GM18873 (cell line): ENCODE data around the gene CFHR2.
"Not testable (repeated sequence)": the region's sequence is repeated elsewhere in the genome, so short reads cannot be mapped to it uniquely, and the experiment has no call there.

Experiments used
- ATAC-seq: cut with Tn5 transposase; IDR thresholded peaks from one replicate; pipeline ENCODE4 v1.9.1; 2021; ENCODE audit warnings: mild to moderate bottlenecking, moderate library complexity, moderate number of reproducible peaks; ENCODE audit not compliant: unreplicated experiment, low FRiP score

The CFHR2 gene

DNA sequence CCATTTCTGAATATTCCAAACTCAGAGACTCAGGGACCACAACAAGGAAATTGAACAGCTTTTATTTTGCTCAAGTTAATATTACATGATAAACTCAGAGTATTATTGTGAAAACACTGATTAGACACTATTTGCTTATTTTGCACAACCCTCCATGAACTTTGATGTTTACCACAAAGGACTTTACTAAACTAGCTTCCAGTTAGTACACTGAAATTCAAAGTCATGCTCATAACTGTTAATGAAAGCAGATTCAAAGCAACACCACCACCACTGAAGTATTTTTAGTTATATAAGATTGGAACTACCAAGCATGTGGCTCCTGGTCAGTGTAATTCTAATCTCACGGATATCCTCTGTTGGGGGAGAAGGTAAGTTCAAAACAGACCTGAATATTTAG lies at the start of gene CFHR2:
Gene CFHR2, plus strand, starts transcription at position 171 of the 400 bp plus-strand sequence. Its CDS starts 143 bp downstream, at position 314.
- not testable (repeated sequence) for ATAC-seq

GRCh38 chr1:196896355-196896754 lies 47.2 kb upstream of the CFHR2 start:
- ATAC-seq: no peak

GRCh38 chr1:196897158-196897828 lies 46.2 kb upstream of the CFHR2 start:
- ATAC-seq: no peak

DNA sequence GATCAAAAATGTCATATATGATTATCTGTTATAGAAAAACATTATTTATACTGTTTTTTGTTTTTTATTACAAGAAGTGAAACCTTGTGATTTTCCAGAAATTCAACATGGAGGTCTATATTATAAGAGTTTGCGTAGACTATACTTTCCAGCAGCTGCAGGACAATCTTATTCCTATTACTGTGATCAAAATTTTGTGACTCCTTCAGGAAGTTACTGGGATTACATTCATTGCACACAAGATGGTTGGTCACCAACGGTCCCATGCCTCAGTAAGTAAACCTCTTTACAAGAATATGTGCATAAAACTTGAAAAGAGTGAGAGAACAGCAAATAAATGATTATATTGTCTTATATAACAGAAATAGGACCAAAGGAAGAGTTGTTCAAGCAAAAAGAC lies 41.2 kb upstream of the CFHR2 start:
- ATAC-seq: no peak

DNA sequence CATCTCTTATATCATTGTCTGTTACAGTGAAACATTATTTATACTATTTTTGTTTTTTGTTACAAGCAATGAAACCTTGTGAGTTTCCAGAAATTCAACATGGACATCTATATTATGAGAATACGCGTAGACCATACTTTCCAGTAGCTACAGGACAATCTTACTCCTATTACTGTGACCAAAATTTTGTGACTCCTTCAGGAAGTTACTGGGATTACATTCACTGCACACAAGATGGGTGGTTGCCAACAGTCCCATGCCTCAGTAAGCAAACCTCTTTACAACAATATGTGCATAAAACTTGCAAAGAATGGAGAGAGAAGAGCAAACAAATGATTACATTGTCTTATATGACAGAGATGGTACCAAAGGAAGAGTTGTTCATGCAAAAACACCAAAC lies 33.3 kb upstream of the CFHR2 start:
- ATAC-seq: no peak

- ATAC-seq: not testable (repeated sequence)
Observed at GRCh38 chr1:196912283-196912682, 31.3 kb upstream of the CFHR2 start.

- ATAC-seq: not testable (repeated sequence)
Observed at GRCh38 chr1:196926839-196927238, 16.7 kb upstream of the CFHR2 start.

DNA sequence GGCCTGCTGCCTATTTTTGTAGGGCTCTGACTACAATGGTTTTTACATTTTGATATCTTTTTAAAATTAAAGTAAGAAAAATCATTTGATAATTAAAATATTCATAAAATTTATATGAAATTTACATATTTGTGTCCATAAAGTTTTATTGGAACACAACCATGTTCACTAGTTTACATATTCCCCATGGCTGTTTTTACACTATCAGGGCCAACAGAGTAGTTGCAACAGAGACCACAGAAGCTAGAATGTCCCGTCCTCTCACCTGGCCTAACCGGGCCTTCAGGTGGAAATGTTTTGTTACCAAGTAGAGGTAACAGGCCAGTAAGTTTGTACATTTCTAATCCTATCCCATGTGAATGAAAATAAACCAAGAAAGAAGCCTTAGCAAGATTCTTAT lies 10.7 kb upstream of the CFHR2 start:
- not testable (repeated sequence) for ATAC-seq

DNA sequence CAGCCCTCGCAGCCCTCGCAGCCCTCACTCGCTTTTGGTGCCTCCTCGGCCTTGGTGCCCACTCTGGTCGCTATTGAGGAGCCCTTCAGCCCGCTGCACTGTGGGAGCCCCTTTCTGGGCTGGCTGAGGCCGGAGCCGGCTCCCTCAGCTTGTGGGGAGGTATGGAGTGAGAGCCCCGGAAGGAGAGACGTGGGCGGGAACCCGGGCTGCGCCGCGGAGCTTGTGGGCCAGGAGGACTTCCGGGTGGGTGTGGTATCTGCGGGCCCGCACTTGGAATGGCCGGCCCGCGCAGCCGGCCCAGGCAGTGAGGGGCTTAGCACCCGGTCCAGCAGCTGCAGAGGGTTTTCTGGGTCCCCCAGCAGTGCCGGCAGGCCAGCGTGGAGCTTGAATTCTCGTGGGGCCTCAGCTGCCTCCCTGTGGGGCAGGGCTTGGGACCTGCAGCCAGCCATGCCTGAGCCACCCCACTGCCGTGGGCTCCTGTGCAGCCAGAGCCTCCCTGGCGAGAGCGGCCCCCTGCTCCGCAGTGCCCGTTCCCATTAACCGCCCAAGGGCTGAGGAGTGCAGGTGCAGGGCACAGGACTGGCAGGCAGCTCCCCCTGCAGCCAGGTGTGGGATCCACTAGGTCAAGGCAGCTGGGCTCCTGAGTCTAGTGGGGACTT lies 9.9 kb upstream of the CFHR2 start:
- no peak for ATAC-seq

GRCh38 chr1:196941474-196941873 lies 2.1 kb upstream of the CFHR2 start:
- ATAC-seq: not testable (repeated sequence)

DNA sequence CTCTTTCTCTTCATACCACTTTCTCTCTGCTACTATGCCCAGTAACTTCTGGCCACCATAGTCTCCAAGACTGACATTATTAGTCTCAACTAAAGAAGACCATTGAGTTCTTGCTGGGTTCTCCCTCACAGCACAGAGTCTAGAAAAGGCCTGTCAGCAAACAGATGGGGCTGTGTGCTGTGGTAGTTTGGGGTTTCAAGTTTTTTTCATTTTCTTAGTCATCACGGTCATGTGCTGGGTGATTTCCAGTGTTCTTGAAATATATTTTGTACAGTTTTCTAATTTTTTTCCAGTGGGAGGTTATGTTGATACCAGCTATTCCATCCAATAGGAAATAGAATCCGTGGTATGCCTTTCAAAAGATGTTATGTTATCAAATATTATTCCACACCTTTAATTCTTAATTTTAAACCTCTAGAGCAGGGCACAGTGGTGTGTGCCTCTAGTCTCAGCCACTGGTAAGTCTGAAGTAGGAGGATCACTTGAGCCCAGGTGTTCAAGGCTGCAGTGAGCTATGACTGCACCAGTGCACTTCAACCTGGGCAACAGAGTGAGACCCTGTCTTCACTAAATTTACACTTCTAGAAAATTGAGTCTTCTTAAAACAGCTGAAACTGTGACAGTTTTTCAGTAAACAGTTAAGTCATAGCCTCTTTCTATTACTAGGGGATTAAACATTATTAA lies 8.3 kb downstream of the CFHR2 start:
- ATAC-seq: peak; percentile 88

DNA sequence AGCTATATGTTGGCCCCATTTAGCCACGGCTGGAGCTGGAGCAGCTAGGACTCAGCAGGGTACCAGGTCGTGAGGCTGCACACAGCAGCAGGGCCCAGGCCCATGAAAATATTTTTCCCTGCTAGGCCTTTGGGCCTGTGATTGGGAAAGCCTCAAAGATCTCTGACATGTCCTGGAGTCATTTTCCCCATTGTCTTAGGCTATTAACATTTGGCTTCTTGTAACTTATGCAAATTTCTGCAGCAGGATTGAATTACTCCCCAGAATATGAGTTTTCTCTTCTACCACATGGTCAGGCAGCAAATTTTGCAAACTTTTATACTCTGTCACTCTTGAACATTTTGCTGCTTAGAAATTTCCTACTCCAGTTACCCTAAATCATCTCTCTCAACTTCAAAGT lies 11.2 kb downstream of the CFHR2 start:
- ATAC-seq: no peak

DNA sequence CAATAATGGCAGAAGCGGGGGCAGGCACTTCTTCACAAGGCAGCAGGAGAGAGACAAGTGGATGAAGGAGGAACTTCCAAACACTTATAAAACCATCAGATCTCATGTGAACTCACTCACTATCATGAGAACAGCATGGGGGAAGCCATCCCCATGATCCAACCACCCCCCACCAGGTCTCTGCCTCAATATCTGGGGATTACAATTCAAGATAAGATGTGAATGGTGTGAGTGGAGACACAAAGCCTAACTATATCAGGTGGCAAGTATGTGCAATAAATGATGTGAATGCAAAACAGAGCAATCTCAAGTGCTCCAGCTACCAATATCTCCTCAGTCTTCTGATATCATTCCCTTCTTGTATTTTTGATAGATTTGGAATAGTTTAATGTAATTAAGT lies 12.4 kb downstream of the CFHR2 start:
- no peak for ATAC-seq

DNA sequence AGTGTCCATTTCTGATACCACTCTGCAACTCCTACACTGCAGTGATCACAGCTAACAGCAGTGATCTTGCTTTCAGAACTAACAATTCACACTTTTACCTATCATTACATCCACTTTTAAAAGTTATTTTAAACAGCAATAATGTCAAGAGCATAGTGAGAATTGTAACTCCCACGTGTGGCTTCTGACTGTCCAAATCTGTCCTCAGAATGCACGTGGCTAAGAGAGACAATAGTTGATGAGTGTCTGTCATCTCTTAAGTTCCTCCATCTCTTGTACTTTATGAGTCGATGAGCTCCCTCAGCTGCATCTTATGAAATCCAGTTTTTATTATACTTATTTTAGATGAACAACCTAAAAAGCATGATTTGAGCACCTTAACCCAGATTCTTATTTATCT lies 17.3 kb downstream of the CFHR2 start:
- ATAC-seq: no peak

DNA sequence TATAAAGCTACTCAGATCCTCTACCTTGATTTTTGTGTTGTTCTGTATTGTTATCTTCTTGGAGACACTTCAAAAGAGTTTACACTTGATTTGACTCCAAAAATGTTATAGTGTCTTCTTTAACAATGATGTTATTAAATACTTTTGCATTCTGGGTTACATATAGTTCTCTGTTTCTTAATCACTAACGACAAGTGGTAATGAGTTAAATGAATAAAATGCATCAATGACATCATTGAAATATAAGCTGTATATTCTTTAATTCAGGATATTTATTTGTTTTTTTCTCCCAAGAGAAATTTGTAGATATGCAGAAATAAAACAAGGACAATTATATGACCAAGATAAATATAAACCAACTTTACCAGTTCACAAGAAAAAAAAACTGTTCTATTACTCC lies 26.6 kb downstream of the CFHR2 start:
- ATAC-seq: no peak

DNA sequence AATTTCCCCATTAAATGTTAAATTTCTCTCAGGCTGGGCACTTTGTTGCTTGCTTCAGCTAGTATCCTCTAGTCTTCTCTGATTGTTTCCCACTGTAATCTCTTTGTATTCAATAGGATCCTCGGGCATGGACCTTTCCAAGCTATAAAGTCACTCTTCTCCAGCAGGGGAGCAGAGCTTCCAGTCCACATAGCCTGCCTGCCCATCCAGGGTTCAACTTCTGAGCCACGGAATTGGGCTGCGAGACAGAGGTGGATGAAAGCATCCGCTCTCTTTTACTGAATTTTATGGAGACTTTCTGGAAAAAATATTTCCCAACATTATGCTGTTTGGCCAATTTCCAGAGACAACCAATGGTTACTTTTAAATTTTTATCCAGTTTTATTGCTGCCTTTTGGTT lies 32.7 kb downstream of the CFHR2 start:
- no peak for ATAC-seq

DNA sequence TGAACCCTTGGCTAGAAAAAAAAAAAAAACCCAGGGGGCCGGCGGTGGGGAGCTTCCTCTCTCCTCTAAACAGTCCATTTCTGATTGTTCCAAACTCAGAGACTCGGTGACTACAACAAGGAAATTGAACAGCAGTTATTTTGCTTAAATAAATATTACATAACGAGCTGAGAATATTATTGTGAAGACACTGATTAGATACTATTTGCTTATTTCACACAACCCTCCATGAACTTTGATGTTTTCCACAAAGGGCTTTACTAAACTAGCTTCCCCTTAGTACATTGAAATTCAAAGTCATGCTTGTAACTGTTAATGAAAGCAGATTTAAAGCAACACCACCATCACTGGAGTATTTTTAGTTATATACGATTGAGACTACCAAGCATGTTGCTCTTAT lies 33.7 kb downstream of the CFHR2 start, which contains the start of gene CFHR5:
Gene CFHR5, plus strand, starts transcription at position 279 of the 400 bp plus-strand sequence. Its CDS starts 109 bp downstream, at position 388.
- no peak for ATAC-seq

DNA sequence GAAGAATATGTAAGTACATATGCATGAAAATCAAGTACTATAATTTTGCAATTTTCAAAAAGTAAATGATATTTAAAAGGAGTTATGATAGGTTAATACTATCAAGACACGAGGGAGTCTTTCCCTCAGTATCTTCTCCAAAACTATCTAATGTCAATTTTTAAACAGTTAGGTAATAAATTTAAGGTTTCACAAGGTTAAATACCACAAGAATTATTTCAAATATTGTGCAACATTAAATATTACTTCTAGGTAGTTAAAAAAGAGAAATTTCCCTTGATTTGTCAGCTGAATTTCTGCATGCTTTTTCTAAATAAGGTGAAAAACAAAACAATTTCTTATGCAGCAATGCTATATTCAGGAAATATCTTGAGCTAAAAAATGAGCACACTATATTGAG lies 37.3 kb downstream of the CFHR2 start:
- no peak for ATAC-seq

- ATAC-seq: not testable (repeated sequence)
Observed at GRCh38 chr1:196982247-196982646, 38.7 kb downstream of the CFHR2 start.

DNA sequence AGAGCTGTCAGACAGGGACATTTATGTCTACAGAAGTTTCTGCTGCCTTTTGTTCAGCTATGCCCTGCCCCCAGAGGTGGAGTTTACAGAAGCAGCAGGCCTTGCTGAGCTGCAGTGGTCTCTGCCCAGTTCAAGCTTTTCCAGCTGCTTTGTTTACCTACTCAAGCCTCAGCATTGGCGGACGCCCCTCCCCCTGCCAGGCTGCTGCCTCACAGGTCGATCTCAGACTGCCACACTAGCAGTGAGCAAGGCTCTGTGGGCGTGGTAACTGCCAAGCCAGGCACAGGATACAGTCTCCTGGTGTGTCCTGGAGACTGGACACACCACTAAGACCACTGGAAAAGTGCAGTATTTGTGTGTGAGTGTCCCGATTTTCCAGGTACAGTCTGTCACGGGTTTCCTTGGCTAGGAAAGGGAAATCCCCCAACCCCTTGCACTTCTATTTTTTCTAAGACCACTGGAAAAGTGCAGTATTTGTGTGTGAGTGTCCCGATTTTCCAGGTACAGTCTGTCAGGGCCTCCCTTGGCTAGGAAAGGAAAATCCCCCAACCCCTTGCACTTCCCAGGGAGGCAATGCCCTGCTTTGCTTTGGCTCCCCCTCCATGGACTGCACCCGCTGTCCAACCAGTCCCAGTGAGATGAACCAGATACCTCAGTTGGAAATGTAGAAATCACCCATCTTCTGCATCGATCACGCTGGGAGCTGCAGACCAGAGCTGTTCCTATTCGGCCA lies 48.5 kb downstream of the CFHR2 start:
- not testable (repeated sequence) for ATAC-seq

- no peak for ATAC-seq
Observed at GRCh38 chr1:196993916-196994315, 50.4 kb downstream of the CFHR2 start.
